Ovary (tissue), 3 donors: ENCODE results near the gene DYNLT4.

Source experiments
- CTCF ChIP-seq, 3 donors: fragments of 450-650 bp in 2 of 3; fragments of 200-600 bp in 1 of 3; IDR thresholded peaks; one replicate each; pipeline versions ENCODE4 v1.5.1 to v1.8.0; 2016 to 2022; ENCODE audit warnings: antibody characterized with exemption in 3 of 3, mild to moderate bottlenecking in 1 of 3
- EP300 ChIP-seq: sonication (generic); formaldehyde crosslinking; IDR thresholded peaks from one replicate; pipeline ENCODE4 v1.6.1; 2017; ENCODE audit warnings: antibody characterized with exemption
- donor health status: DM: no; HTN: no; CAD: no.

- TF ChIP-seq CTCF (IDR thresholded peaks at IDR 0.05) (peak; percentile 64 to 87 (median 67)), EP300 (no peak)
Measured at GRCh38 chr1:44835738-44836675, 28.9 kb upstream of the DYNLT4 start.
